K562 (cell line): ENCODE measurements around the gene PRDM16. TPM values are rescaled to one million over a fixed set of nuclear protein-coding genes. Genes with fewer than 3 reads are reported as not detected.

Experiments used
- CTBP1 ChIP-seq: fragments of 450-650 bp; IDR thresholded peaks from 2 replicates; pipeline ENCODE4 v1.6.1; 2016; ENCODE audit warnings: borderline replicate concordance
- DDX20 ChIP-seq: fragments of 450-650 bp; IDR thresholded peaks from 2 replicates; pipeline ENCODE4 v1.6.1; 2016; ENCODE audit warnings: missing genetic modification characterization, low read depth, mild to moderate bottlenecking, missing compliant biosample characterization, moderate library complexity
- FOXA1 ChIP-seq: fragments of 450-650 bp; IDR thresholded peaks from 2 replicates; pipeline ENCODE4 v1.6.1; 2016; ENCODE audit warnings: mild to moderate bottlenecking, borderline replicate concordance
- NEUROD1 ChIP-seq: fragments of 150-350 bp; IDR thresholded peaks from 2 replicates; pipeline ENCODE4 v1.6.1; 2014; ENCODE audit warnings: borderline replicate concordance, low read length, low read depth; ENCODE audit not compliant: partially characterized antibody
- ZBTB7A ChIP-seq: IDR thresholded peaks from 2 replicates; pipeline ENCODE4 v1.6.1; 2011; ENCODE audit warnings: low read depth, mild to moderate bottlenecking, low read length, moderate library complexity, borderline replicate concordance; ENCODE audit not compliant: control insufficient read depth
- ZFP36 ChIP-seq: fragments of 150-350 bp; IDR thresholded peaks from 2 replicates; pipeline ENCODE4 v1.6.1; 2018; ENCODE audit warnings: low read length, low read depth; ENCODE audit not compliant: partially characterized antibody
- ZNF133 ChIP-seq: fragments of 250-450 bp; sonication (Bioruptor Pico); IDR thresholded peaks from 2 replicates; pipeline ENCODE4 v1.4.0; 2020; ENCODE audit warnings: mild to moderate bottlenecking
- ZNF311 ChIP-seq: fragments of 250-450 bp; sonication (Bioruptor Pico); IDR thresholded peaks from 2 replicates; pipeline ENCODE4 v1.4.0; 2020; ENCODE audit warnings: mild to moderate bottlenecking, moderate library complexity
- ZNF324 ChIP-seq: fragments of 250-450 bp; sonication (Bioruptor Pico); IDR thresholded peaks from 2 replicates; pipeline ENCODE4 v1.4.0; 2020; ENCODE audit warnings: mild to moderate bottlenecking
- ZNF75A ChIP-seq: fragments of 450-650 bp; formaldehyde crosslinking; IDR thresholded peaks from 2 replicates; pipeline ENCODE4 v1.4.0; 2020; ENCODE audit warnings: mild to moderate bottlenecking
- polyA plus RNA-seq, 8 experiments: library from polyadenylated mRNA; depleted of rRNA in 4 of 8; stranded (reverse) in 5 of 8; unstranded in 3 of 8; fragments of >200 nt; fragmentation: Nextera tagmentation in 2 of 8; fragmentation: Illumina TruSeq in 1 of 8; extraction: Ambion mirVana in 2 of 8; extraction: Trizol in 1 of 8; gene quantifications; 2 replicates each; pipeline versions ENCODE4 v1.2.1 to v1.2.3, GENCODE V29; 2011 to 2014; ENCODE audit warnings: inconsistent platforms in 1 of 8, missing spikeins in 1 of 8
- total RNA-seq, 7 experiments: library from RNA; depleted of rRNA in 6 of 7; stranded (reverse); fragments of >200 nt in 6 of 7; fragmentation: Illumina TruSeq in 2 of 7; extraction: Trizol in 2 of 7; gene quantifications; 2 replicates each; pipeline versions ENCODE4 v1.2.1 to v1.2.3, GENCODE V29; 2011 to 2021; ENCODE audit warnings: low replicate concordance in 1 of 7
- TF ChIP-seq, protein P1 (sequence below): IDR thresholded peaks from 2 replicates; pipeline ENCODE4 v1.6.1; 2011; ENCODE audit warnings: borderline replicate concordance, low read depth, mild to moderate bottlenecking, moderate library complexity, low read length; ENCODE audit not compliant: insufficient read depth, poor library complexity, severe bottlenecking
- TF ChIP-seq, protein P2 (sequence below), 2 experiments: fragments of 450-650 bp; IDR thresholded peaks; 2 replicates each; pipeline ENCODE4 v1.6.1; 2018; ENCODE audit warnings: mild to moderate bottlenecking in 2 of 2, low read depth in 1 of 2; ENCODE audit not compliant: partially characterized antibody in 2 of 2
- TF ChIP-seq, protein P3 (sequence below): sonication (generic); formaldehyde crosslinking; IDR thresholded peaks from 2 replicates; pipeline ENCODE4 v1.8.0; 2022; ENCODE audit warnings: mild to moderate bottlenecking, missing genetic modification reagents
- TF ChIP-seq, protein P4 (sequence below), 3 experiments: fragments of 200-800 bp in 1 of 3; sonication (Bioruptor generic) in 1 of 3; sonication (generic) in 1 of 3; formaldehyde crosslinking in 1 of 3; IDR thresholded peaks; 2 replicates each; pipeline versions ENCODE4 v1.6.1 to v1.8.0; 2016 to 2022; ENCODE audit warnings: mild to moderate bottlenecking in 2 of 3, missing compliant biosample characterization in 2 of 3, missing genetic modification characterization in 2 of 3, missing genetic modification reagents in 1 of 3

PRDM16 gene
- total and polyA plus RNA-seq, 9 of the 15 experiments (the other 6 are each of a cell fraction or from before 2014, with no cell fraction given): 0.10 to 0.27 TPM; not detected in 7

DNA sequence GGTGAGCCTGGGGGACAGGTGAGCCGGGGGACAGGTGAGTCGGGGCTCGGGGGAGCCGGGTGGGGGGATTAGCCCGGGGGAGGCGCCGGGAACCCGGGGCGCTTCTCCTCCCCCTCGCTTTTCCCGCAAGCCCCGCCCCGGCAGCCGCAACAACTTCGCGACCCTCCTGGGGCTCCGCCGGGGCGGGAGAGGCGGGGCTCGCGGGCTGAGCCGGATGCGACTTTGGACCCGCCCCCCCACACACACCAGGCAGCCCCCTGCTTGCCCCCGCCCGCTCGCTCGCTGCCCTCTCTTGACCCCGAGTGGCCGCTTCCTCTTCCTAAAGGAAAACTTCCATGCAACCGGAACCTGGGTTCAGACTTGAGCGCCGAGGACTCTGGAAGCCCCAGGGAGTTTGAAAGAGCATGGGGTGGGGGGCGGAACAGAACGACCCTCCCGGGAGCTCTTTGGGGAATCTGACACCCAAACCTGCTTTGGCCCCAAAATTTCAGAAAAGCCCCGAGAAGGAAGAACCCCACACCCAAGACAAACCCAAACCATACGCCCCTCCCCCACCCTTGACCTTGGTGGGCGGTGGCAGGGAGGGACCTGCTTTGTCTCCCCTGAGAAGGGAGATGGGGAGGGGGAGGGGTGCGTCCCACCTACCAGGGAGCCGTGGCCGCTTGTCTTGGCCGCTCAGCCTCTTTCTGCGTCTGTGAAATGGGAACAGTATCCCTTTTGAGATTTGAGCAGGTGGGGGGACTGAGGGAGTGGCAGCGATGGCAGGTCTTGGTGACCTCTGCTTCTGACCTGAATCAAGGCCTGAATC lies 386.0 kb downstream of the PRDM16 start (continued):
- TF ChIP-seq, protein P1, sequence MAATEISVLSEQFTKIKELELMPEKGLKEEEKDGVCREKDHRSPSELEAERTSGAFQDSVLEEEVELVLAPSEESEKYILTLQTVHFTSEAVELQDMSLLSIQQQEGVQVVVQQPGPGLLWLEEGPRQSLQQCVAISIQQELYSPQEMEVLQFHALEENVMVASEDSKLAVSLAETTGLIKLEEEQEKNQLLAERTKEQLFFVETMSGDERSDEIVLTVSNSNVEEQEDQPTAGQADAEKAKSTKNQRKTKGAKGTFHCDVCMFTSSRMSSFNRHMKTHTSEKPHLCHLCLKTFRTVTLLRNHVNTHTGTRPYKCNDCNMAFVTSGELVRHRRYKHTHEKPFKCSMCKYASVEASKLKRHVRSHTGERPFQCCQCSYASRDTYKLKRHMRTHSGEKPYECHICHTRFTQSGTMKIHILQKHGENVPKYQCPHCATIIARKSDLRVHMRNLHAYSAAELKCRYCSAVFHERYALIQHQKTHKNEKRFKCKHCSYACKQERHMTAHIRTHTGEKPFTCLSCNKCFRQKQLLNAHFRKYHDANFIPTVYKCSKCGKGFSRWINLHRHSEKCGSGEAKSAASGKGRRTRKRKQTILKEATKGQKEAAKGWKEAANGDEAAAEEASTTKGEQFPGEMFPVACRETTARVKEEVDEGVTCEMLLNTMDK: no peak
- TF ChIP-seq, protein P2, sequence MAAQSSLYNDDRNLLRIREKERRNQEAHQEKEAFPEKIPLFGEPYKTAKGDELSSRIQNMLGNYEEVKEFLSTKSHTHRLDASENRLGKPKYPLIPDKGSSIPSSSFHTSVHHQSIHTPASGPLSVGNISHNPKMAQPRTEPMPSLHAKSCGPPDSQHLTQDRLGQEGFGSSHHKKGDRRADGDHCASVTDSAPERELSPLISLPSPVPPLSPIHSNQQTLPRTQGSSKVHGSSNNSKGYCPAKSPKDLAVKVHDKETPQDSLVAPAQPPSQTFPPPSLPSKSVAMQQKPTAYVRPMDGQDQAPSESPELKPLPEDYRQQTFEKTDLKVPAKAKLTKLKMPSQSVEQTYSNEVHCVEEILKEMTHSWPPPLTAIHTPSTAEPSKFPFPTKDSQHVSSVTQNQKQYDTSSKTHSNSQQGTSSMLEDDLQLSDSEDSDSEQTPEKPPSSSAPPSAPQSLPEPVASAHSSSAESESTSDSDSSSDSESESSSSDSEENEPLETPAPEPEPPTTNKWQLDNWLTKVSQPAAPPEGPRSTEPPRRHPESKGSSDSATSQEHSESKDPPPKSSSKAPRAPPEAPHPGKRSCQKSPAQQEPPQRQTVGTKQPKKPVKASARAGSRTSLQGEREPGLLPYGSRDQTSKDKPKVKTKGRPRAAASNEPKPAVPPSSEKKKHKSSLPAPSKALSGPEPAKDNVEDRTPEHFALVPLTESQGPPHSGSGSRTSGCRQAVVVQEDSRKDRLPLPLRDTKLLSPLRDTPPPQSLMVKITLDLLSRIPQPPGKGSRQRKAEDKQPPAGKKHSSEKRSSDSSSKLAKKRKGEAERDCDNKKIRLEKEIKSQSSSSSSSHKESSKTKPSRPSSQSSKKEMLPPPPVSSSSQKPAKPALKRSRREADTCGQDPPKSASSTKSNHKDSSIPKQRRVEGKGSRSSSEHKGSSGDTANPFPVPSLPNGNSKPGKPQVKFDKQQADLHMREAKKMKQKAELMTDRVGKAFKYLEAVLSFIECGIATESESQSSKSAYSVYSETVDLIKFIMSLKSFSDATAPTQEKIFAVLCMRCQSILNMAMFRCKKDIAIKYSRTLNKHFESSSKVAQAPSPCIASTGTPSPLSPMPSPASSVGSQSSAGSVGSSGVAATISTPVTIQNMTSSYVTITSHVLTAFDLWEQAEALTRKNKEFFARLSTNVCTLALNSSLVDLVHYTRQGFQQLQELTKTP (IDR thresholded peaks at IDR 0.05; ENCODE audit: low read depth in 1 of 2, partially characterized antibody in 2 of 2): no peak
- no peak for TF ChIP-seq ZNF311
- no peak for TF ChIP-seq NEUROD1
- TF ChIP-seq CTBP1: no peak
- TF ChIP-seq ZNF324 (CRISPR knock-in tag): no peak
- no peak for TF ChIP-seq ZNF133 (CRISPR knock-in tag)
- TF ChIP-seq FOXA1: no peak
- no peak for TF ChIP-seq DDX20 (tag)
- TF ChIP-seq, protein P3, sequence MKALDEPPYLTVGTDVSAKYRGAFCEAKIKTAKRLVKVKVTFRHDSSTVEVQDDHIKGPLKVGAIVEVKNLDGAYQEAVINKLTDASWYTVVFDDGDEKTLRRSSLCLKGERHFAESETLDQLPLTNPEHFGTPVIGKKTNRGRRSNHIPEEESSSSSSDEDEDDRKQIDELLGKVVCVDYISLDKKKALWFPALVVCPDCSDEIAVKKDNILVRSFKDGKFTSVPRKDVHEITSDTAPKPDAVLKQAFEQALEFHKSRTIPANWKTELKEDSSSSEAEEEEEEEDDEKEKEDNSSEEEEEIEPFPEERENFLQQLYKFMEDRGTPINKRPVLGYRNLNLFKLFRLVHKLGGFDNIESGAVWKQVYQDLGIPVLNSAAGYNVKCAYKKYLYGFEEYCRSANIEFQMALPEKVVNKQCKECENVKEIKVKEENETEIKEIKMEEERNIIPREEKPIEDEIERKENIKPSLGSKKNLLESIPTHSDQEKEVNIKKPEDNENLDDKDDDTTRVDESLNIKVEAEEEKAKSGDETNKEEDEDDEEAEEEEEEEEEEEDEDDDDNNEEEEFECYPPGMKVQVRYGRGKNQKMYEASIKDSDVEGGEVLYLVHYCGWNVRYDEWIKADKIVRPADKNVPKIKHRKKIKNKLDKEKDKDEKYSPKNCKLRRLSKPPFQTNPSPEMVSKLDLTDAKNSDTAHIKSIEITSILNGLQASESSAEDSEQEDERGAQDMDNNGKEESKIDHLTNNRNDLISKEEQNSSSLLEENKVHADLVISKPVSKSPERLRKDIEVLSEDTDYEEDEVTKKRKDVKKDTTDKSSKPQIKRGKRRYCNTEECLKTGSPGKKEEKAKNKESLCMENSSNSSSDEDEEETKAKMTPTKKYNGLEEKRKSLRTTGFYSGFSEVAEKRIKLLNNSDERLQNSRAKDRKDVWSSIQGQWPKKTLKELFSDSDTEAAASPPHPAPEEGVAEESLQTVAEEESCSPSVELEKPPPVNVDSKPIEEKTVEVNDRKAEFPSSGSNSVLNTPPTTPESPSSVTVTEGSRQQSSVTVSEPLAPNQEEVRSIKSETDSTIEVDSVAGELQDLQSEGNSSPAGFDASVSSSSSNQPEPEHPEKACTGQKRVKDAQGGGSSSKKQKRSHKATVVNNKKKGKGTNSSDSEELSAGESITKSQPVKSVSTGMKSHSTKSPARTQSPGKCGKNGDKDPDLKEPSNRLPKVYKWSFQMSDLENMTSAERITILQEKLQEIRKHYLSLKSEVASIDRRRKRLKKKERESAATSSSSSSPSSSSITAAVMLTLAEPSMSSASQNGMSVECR: no peak
- TF ChIP-seq, protein P4, sequence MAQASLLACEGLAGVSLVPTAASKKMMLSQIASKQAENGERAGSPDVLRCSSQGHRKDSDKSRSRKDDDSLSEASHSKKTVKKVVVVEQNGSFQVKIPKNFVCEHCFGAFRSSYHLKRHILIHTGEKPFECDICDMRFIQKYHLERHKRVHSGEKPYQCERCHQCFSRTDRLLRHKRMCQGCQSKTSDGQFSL (CRISPR knock-in tag; IDR thresholded peaks at IDR 0.05): no peak
- TF ChIP-seq, protein P4 (tag; IDR thresholded peaks at IDR 0.05): 0 out of 4 replicates have a peak, but pooled peaks of 1 of the 2 experiments have one; percentile 51
- peak; percentile 17; the same call in 1 of the 2 replicates for TF ChIP-seq ZBTB7A
- no peak for TF ChIP-seq ZFP36
- TF ChIP-seq ZNF75A (CRISPR knock-in tag): no peak
